ENCODE data around the gene EMILIN2.

DNA sequence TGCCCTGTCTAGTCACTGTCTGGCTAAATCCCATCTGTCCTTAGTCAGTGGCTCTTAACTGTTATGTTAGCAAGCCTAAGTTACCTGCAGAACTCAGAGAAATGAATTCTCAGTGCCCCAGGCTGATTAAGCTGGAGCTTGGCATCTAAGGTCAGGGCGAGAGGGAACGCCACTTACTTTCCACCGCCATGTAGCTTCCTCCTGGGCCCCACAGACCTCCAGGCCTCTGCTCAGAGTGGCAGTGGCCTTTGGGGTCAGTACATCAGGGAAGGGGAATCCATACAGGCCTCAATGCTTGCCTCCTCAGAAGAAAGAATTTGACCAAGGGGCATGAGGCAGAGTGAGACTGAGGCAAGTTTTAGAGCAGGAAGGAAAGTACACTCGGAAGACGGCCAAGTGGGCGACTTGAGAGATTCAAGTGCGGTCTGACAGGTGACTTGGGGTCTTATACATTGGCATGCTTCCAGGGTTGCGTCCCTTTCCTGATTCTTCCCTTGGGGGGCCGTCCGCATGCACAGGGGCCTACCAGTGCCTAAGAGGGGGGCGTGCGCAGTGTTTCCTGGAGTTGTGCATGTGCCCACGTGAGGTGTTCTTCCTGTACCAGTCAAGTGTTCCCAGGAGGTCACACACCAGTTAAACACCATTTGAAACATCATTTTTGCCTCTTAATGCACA, 64.1 kb downstream of the EMILIN2 start:
- TF ChIP-seq, protein P1, sequence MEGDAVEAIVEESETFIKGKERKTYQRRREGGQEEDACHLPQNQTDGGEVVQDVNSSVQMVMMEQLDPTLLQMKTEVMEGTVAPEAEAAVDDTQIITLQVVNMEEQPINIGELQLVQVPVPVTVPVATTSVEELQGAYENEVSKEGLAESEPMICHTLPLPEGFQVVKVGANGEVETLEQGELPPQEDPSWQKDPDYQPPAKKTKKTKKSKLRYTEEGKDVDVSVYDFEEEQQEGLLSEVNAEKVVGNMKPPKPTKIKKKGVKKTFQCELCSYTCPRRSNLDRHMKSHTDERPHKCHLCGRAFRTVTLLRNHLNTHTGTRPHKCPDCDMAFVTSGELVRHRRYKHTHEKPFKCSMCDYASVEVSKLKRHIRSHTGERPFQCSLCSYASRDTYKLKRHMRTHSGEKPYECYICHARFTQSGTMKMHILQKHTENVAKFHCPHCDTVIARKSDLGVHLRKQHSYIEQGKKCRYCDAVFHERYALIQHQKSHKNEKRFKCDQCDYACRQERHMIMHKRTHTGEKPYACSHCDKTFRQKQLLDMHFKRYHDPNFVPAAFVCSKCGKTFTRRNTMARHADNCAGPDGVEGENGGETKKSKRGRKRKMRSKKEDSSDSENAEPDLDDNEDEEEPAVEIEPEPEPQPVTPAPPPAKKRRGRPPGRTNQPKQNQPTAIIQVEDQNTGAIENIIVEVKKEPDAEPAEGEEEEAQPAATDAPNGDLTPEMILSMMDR (IDR thresholded peaks at IDR 0.05; ENCODE audit: low read depth, low read length): no peak
- TF ChIP-seq POLR2A (IDR thresholded peaks at IDR 0.05; ENCODE audit: extremely low read depth, insufficient read length): no peak
- no peak for TF ChIP-seq MYC (IDR thresholded peaks at IDR 0.05; ENCODE audit: low read depth, low read length)
